NB4 (cell line): Measurements from ENCODE around the gene TLL2.

Experiments used
- MAX ChIP-seq: IDR thresholded peaks from 2 replicates; pipeline ENCODE4 v1.6.1; 2011; ENCODE audit warnings: low read depth, low read length
- TF ChIP-seq, protein P1 (sequence below): IDR thresholded peaks from one replicate; pipeline ENCODE4 v1.5.1; 2012; ENCODE audit warnings: low read depth, low read length

DNA sequence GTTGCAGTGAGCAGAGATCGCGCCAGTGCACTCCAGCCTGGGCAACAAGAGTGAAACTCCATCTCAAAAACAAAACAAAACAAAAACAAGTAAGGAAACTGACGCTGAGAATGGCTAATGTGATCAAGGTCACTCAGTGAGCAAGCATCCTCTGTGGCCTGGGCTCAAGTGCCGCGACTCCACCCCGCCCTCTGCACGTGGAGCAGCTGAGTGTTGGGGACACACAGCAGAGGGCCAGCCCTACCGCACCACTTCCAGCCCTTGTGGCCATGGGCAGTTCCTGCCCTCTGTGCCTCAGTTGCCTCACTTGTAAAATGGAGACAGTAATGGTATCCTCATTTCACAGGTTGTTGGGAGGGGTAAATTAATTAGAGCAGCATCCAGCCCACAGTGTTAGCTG is 134.0 kb downstream of the TLL2 start:
- TF ChIP-seq, protein P1, sequence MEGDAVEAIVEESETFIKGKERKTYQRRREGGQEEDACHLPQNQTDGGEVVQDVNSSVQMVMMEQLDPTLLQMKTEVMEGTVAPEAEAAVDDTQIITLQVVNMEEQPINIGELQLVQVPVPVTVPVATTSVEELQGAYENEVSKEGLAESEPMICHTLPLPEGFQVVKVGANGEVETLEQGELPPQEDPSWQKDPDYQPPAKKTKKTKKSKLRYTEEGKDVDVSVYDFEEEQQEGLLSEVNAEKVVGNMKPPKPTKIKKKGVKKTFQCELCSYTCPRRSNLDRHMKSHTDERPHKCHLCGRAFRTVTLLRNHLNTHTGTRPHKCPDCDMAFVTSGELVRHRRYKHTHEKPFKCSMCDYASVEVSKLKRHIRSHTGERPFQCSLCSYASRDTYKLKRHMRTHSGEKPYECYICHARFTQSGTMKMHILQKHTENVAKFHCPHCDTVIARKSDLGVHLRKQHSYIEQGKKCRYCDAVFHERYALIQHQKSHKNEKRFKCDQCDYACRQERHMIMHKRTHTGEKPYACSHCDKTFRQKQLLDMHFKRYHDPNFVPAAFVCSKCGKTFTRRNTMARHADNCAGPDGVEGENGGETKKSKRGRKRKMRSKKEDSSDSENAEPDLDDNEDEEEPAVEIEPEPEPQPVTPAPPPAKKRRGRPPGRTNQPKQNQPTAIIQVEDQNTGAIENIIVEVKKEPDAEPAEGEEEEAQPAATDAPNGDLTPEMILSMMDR = no peak
- TF ChIP-seq MAX = no peak
